Activated CD8-positive, alpha-beta memory T cell treated with anti-CD3 and anti-CD28 coated beads, Interleukin-2, amount 50 U/mL, for 1 hour (primary cell): ENCODE data around the gene TMEM69.
A peak's percentile ranks its signal among the peaks of the same experiment; 100 is the strongest.
"Not testable (repeated sequence)": the region's sequence is repeated elsewhere in the genome, so short reads cannot be mapped to it uniquely, and the experiment has no call there.

Experiments used
- DNase-seq: peaks from one replicate; pipeline ENCODE4 v3.0.0-alpha.2; 2020; ENCODE audit errors: extremely low read depth

Gene TMEM69

GRCh38 chr1:45678489-45678888 is 9.5 kb upstream of the TMEM69 start:
- no peak for DNase-seq

- no peak for DNase-seq
Measured at GRCh38 chr1:45679123-45679522, 8.9 kb upstream of the TMEM69 start.

GRCh38 chr1:45682942-45683341 is 5.0 kb upstream of the TMEM69 start:
- no peak for DNase-seq

GRCh38 chr1:45684402-45684801 is 3.6 kb upstream of the TMEM69 start:
- DNase-seq, result no peak

GRCh38 chr1:45685308-45686014 is 2.5 kb upstream of the TMEM69 start:
- no peak for DNase-seq

GRCh38 chr1:45686015-45686287 is 2.0 kb upstream of the TMEM69 start:
- peak; percentile 20 for DNase-seq

- DNase-seq, result peak; percentile 91
Measured at GRCh38 chr1:45686288-45687013, 1.5 kb upstream of the TMEM69 start, which contains the start of gene GPBP1L1. Gene GPBP1L1 (minus strand): TSS chr1:45686533. CDS start chr1:45659087, 27,446 bp downstream.

GRCh38 chr1:45687014-45687753 is 797 bp upstream of the TMEM69 start:
- DNase-seq, result peak; percentile 94

- not testable (repeated sequence) for DNase-seq
Measured at GRCh38 chr1:45693811-45694210, 5.8 kb downstream of the TMEM69 start.

GRCh38 chr1:45694823-45695222 is 6.8 kb downstream of the TMEM69 start:
- no peak for DNase-seq

GRCh38 chr1:45704637-45705036 is 16.7 kb downstream of the TMEM69 start:
- DNase-seq, result no peak

- DNase-seq, result no peak
Measured at GRCh38 chr1:45713711-45714110, 25.7 kb downstream of the TMEM69 start.

- DNase-seq, result no peak
Measured at GRCh38 chr1:45716700-45717099, 28.7 kb downstream of the TMEM69 start.

- not testable (repeated sequence) for DNase-seq
Measured at GRCh38 chr1:45717386-45717785, 29.4 kb downstream of the TMEM69 start.

GRCh38 chr1:45718289-45718688 is 30.3 kb downstream of the TMEM69 start:
- no peak for DNase-seq

GRCh38 chr1:45721207-45721606 is 33.2 kb downstream of the TMEM69 start:
- no peak for DNase-seq

GRCh38 chr1:45722809-45723208 is 34.8 kb downstream of the TMEM69 start:
- no peak for DNase-seq

- no peak for DNase-seq
Measured at GRCh38 chr1:45723248-45723930, 35.4 kb downstream of the TMEM69 start.

- not testable (repeated sequence) for DNase-seq
Measured at GRCh38 chr1:45726007-45726406, 38.0 kb downstream of the TMEM69 start.

- DNase-seq, result no peak
Measured at GRCh38 chr1:45730075-45730779, 42.2 kb downstream of the TMEM69 start.

- no peak for DNase-seq
Measured at GRCh38 chr1:45730780-45731319, 42.9 kb downstream of the TMEM69 start.
